ENCODE data around the gene BID. TPM values are rescaled to one million over a fixed set of nuclear protein-coding genes. Genes with fewer than 3 reads are reported as not detected.

BID gene
- total and polyA plus RNA-seq, 2 of the 4 experiments (the other 2 are of a cell fraction): 69.5 to 240 TPM

- CTCF ChIA-PET: interaction anchor here (1.5 kb wide), 3 partner anchors 44 to 291 kb away, joined by 5 to 10 read pairs (median 7); no protein-coding TSS in a partner anchor
- no peak overlapping the region for H3K56ac ChIP-seq (ENCODE audit: extremely low read depth, insufficient read depth, low read length)
- dilution Hi-C loops (cut with HindIII; ENCODE audit: low sequenced_read_pairs, unreplicated experiment) (no loop called here), in situ Hi-C loops (cut with MboI; ENCODE audit: low sequenced_read_pairs) (no loop called here), intact Hi-C loops (cut with micrococcal nuclease) (loop anchor here (10.0 kb wide), 1 partner anchor 231 kb away; no protein-coding TSS in a partner anchor)
- no peak overlapping the region for H2AK5ac ChIP-seq (ENCODE audit: low read depth, low read length)
- no TSS peak for BruUV-seq (replicated peaks)
- no peak for ATAC-seq (ENCODE audit: low read depth)
- H3K23ac ChIP-seq (ENCODE audit: low read depth, low read length): no peak overlapping the region
- TF ChIP-seq CTCF (conservative IDR thresholded peaks at IDR 0.05; ENCODE audit: low read depth, low read length) (peak; percentile 53), RAD21 (IDR thresholded peaks at IDR 0.05; ENCODE audit: low read length) (peak; percentile 49), SMC3 (IDR thresholded peaks at IDR 0.05; ENCODE audit: low read depth, low read length) (peak; percentile 35; the same call in 1 of the 2 replicates), RCOR1 (IDR thresholded peaks at IDR 0.05; ENCODE audit: insufficient replicate concordance, low read length) (no peak), MAZ (IDR thresholded peaks at IDR 0.05; ENCODE audit: borderline replicate concordance, low read depth, low read length) (no peak)
- no peak overlapping the region for H3K14ac ChIP-seq (replicated peaks; ENCODE audit: low read depth, low read length)
- POLR2A ChIA-PET (ENCODE audit: unreplicated experiment): no interaction called here
- no peak overlapping the region for H2BK5ac ChIP-seq (ENCODE audit: low read depth, low read length, poor library complexity, severe bottlenecking)
- no peak overlapping the region for H3K18ac ChIP-seq (ENCODE audit: low read depth, low read length)
- no peak overlapping the region for H2BK20ac ChIP-seq (ENCODE audit: low read depth, low read length)
- no peak overlapping the region for H2BK15ac ChIP-seq (ENCODE audit: low read depth, low read length)
- no peaks in the 10 kb centered on the region for H3K79me1 ChIP-seq (ENCODE audit: low read depth in 1 of 2, low read length in 2 of 2)
- 64% methylated on average over 20 of the region's 37 CpGs; no CpG with 5 or more reads in 1 of the 2 experiments for WGBS, 2 experiments (ENCODE audit: extremely low coverage in 2 of 2, insufficient read length in 1 of 2)
- no peak overlapping the region for H3K4ac ChIP-seq (ENCODE audit: low read depth, low read length)
- no peaks in the 10 kb centered on the region for H4K20me1 ChIP-seq (ENCODE audit: insufficient read depth, low read length)
- no peak overlapping the region for H4K91ac ChIP-seq (ENCODE audit: insufficient read depth, low read depth, low read length)
- no peak overlapping the region for H3K27ac ChIP-seq (ENCODE audit: insufficient read depth, low read length)
- no peak overlapping the region for H4K5ac ChIP-seq (ENCODE audit: low read depth, low read length)
- peaks cover 7% of the 10 kb centered on the region for H3K9me1 ChIP-seq (ENCODE audit: insufficient read depth, low read length)
- no peak overlapping the region for H3K4me2 ChIP-seq (ENCODE audit: low read depth, low read length)
- no peaks in the 10 kb centered on the region for H3K27me3 ChIP-seq (ENCODE audit: control insufficient read depth, insufficient read depth, low read length)
- peaks cover 16% of the 10 kb centered on the region for H3K36me3 ChIP-seq (ENCODE audit: control insufficient read depth, insufficient read depth, low read length)
- peak overlapping the region; percentile 18 for H2AFZ ChIP-seq (replicated peaks; ENCODE audit: low read length, poor library complexity)
- H3K9ac ChIP-seq (ENCODE audit: low read depth, low read length): no peak overlapping the region
- no peak overlapping the region for H4K8ac ChIP-seq (ENCODE audit: low read depth in 2 of 2, low read length in 2 of 2)
- DNase-seq: no peak
- H2AK9ac ChIP-seq (replicated peaks; ENCODE audit: low read depth, low read length, poor library complexity): no peak overlapping the region
- H3K9me3 ChIP-seq (ENCODE audit: control insufficient read depth, insufficient read depth, low read length): no peaks in the 10 kb centered on the region
- no peak overlapping the region for H3K4me3 ChIP-seq (ENCODE audit: insufficient read depth, low read depth, low read length)
- H3K4me1 ChIP-seq (ENCODE audit: control insufficient read depth, insufficient read depth, low read length): peaks cover 14% of the 10 kb centered on the region
- H2BK120ac ChIP-seq (ENCODE audit: low read depth, low read length): no peak overlapping the region
Observed at GRCh38 chr22:17785185-17786184, 11.2 kb upstream of the BID start.
